AG04449 (cell line): ENCODE measurements around the gene AFG1L.
"Not testable (repeated sequence)": the region's sequence is repeated elsewhere in the genome, so short reads cannot be mapped to it uniquely, and the experiment has no call there.

ENCODE experiments used
- CTCF ChIA-PET: fragments of 350-600 bp; formaldehyde crosslinking; extraction: SDS; loops from one replicate; lab custom pipeline; 2021; ENCODE audit warnings: antibody characterized with exemption; lab: Yijun Ruan, JAX
- POLR2A ChIA-PET: fragments of 400-600, 350-600 bp; formaldehyde crosslinking; extraction: SDS; loops from one replicate; lab custom pipeline; 2020; ENCODE audit warnings: antibody characterized with exemption, inconsistent platforms; lab: Yijun Ruan, JAX
- DNase-seq: peaks from one replicate; pipeline ENCODE4 v3.0.0-alpha.2; 2010; ENCODE audit warnings: low read depth, low spot score
- H3K4me3 ChIP-seq: 2 replicates; pipeline ENCODE4 v1.5.1; 2011; ENCODE audit warnings: low read depth, mild to moderate bottlenecking, control low read depth, low read length
- CTCF ChIP-seq: IDR thresholded peaks from one replicate; pipeline ENCODE4 v1.5.1; 2011; ENCODE audit warnings: mild to moderate bottlenecking, moderate library complexity, low read length, control low read depth, inconsistent platforms; ENCODE audit not compliant: insufficient read depth; ENCODE audit errors: missing control alignments

Gene AFG1L

DNA sequence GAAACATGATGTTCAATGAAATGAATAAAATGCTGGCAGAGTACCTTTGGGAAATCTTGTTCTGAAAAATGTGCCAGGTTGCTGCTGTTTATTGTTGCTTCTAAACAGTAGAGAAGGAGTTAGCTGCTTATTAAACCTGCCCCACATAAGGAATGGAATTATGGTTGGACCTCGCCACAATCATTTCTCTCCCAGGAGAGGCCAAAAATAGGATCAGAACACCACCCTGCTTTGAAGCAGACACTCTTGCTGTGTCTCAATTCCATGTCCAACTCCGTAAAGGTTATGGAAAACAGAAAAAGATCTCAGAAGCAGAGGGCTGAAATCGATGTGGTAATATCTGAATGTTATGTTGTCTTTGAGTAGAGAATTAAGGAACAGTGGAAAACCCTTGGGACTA lies 27.9 kb downstream of the AFG1L start:
- no peak overlapping the region for H3K4me3 ChIP-seq
- no peak for DNase-seq
- TF ChIP-seq CTCF: no peak
- ChIA-PET CTCF (interaction anchor here (1.0 kb wide), 1 partner anchor 224 kb away, joined by 3 read pairs; no protein-coding TSS in a partner anchor), POLR2A (no interaction called here)

DNA sequence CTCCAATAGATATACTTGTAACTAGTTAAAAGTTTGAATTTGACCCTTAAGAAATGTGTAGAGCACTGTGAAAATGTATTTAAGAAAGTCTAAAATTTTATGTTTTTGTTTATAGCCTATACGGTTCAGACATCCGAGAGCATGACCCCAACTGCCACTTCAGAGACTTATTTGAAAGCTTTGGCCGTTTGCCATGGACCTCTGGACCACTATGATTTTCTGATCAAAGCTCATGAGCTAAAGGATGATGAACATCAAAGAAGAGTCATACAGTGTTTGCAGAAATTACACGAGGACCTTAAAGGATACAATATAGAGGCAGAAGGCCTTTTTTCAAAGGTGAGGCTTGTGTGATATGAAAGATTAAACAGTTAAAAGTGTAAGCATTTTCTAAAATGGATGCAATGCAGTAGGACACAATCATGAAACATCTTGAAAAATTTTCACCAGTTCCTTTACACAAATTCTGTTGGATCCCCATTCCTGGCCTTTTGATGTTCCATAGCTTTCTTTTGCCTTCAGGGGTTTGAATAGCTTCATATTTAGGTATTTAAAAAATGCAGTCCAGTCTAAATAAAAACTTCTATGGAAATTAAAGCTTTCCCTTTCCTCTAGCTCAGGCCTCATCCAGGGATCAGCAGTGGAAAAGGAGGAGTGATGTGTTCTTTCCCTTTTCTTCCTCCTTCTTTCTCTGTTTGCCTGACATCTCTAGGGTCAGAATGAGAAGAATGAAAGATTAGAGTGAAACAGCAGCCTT lies 29.0 kb downstream of the AFG1L start:
- CTCF ChIA-PET: interaction anchor here (1.0 kb wide), 2 partner anchors 16 to 225 kb away, joined by 3 read pairs; no protein-coding TSS in a partner anchor
- POLR2A ChIA-PET: no interaction called here
- DNase-seq: no peak
- no peak for TF ChIP-seq CTCF
- no peak overlapping the region for H3K4me3 ChIP-seq

- CTCF ChIA-PET: interaction anchor here (1.1 kb wide), 1 partner anchor 11 kb away, joined by 3 read pairs; no protein-coding TSS in a partner anchor
- POLR2A ChIA-PET, DNase-seq, H3K4me3 ChIP-seq: not testable (repeated sequence)
Measured at GRCh38 chr6:108330221-108330785, 35.4 kb downstream of the AFG1L start.

- no peak for TF ChIP-seq CTCF
- POLR2A ChIA-PET: no interaction called here
- CTCF ChIA-PET: interaction anchor here (1.1 kb wide), 1 partner anchor 11 kb away, joined by 3 read pairs; no protein-coding TSS in a partner anchor
- H3K4me3 ChIP-seq: no peak overlapping the region
- no peak for DNase-seq
Measured at GRCh38 chr6:108330806-108331205, 36.0 kb downstream of the AFG1L start.

GRCh38 chr6:108331982-108332381 lies 37.1 kb downstream of the AFG1L start:
- no peak for TF ChIP-seq CTCF
- no peak for DNase-seq
- H3K4me3 ChIP-seq: no peak overlapping the region
- POLR2A ChIA-PET: no interaction called here
- CTCF ChIA-PET: no interaction called here

DNA sequence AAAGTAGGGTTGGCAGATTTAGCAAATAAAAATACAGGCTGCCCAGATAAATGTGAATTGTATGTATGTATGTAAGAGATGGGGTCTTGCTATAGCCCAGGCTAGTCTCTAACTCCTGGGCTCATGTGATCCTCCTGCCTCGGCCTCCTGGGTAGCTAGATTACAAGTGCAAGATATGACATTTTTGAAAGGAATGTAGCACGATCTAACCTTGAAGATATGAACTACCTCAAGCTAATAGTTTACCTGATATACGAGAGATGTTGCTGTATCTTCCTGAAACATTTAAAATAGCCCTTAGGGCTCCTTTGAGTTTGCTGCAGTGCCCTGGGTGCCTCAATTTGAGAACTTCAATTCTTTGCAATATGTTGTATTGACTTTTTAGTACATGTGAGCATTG lies 42.1 kb downstream of the AFG1L start:
- CTCF ChIA-PET: no interaction called here
- no peak overlapping the region for H3K4me3 ChIP-seq
- POLR2A ChIA-PET: no interaction called here
- no peak for DNase-seq
- no peak for TF ChIP-seq CTCF
